ENCODE results near the gene CLDN5. TPM values are rescaled to one million over a fixed set of nuclear protein-coding genes. Genes with fewer than 3 reads are reported as not detected.

Gene CLDN5
- total RNA-seq, 1 experiment from 2014 or later: 0.44 TPM

GRCh38 chr22:19523240-19524169, 705 bp downstream of the CLDN5 start:
- H3K9ac ChIP-seq (ENCODE audit: extremely low read depth, insufficient read length, low read length): no peak overlapping the region
- no CpG with 5 or more reads among the region's 99 CpGs for WGBS (ENCODE audit: extremely low coverage, insufficient read length, low lambda C conversion rate)

More at GRCh38 chr22:19523240-19524169, 705 bp downstream of the CLDN5 start:
- Histone ChIP-seq H4K8ac (replicated peaks; ENCODE audit: insufficient read length, low read depth, low read length) (no peak overlapping the region), H3K18ac (ENCODE audit: insufficient read length, low read depth, low read length) (no peak overlapping the region), H3K79me1 (ENCODE audit: insufficient read depth, low read depth, low read length, poor library complexity, severe bottlenecking) (no peaks in the 10 kb centered on the region), H3T11ph (ENCODE audit: low read length) (no peak overlapping the region), H3K4me2 (ENCODE audit: insufficient read depth, insufficient read length, low read length) (peak overlapping the region; percentile 55), H3K9me3 (ENCODE audit: control insufficient read depth, low read depth, low read length) (no peaks in the 10 kb centered on the region), H3K56ac (ENCODE audit: insufficient read length, low read depth, low read length) (no peak overlapping the region), H2BK120ac (ENCODE audit: low read depth, low read length, poor library complexity, severe bottlenecking) (no peak overlapping the region), H3K4ac (ENCODE audit: low read depth, low read length) (no peak overlapping the region), H2BK12ac (ENCODE audit: insufficient read length, low read depth, low read length) (no peak overlapping the region), H3K79me2 (ENCODE audit: insufficient read depth, low read length) (no peaks in the 10 kb centered on the region), H3K23me2 (ENCODE audit: insufficient read length, low read depth, low read length, poor library complexity, severe bottlenecking) (peaks cover 14% of the 10 kb centered on the region), H2BK5ac (ENCODE audit: insufficient read length, low read length) (no peak overlapping the region), H3K27me3 (ENCODE audit: insufficient read depth, low read length) (peaks cover 4% of the 10 kb centered on the region; the same call in 1 of the 2 replicates), H4K20me1 (ENCODE audit: control insufficient read depth, insufficient read depth, insufficient read length) (no peaks in the 10 kb centered on the region), H3K4me1 (ENCODE audit: insufficient read depth, low read length) (no peaks in the 10 kb centered on the region), H2BK20ac (ENCODE audit: low read depth, low read length, poor library complexity, severe bottlenecking) (no peak overlapping the region), H3K27ac (ENCODE audit: insufficient read length, low read depth, low read length) (no peak overlapping the region), H4K91ac (ENCODE audit: insufficient read length, low read depth, low read length) (no peak overlapping the region), H2AK5ac (ENCODE audit: insufficient read length, low read length) (no peak overlapping the region), H3K23ac (ENCODE audit: insufficient read length, low read depth, low read length) (no peak overlapping the region), H4K5ac (ENCODE audit: insufficient read length, low read depth, low read length) (no peak overlapping the region), H3K14ac (ENCODE audit: insufficient read depth, low read length) (no peak overlapping the region; the same call in 1 of the 2 replicates), H2BK15ac (ENCODE audit: low read depth, low read length) (no peak overlapping the region), H2AFZ (ENCODE audit: low read length) (no peak overlapping the region)
- H3K27ac Mint-ChIP-seq: no peak overlapping the region
- H3K4me3 Mint-ChIP-seq: peak overlapping the region; percentile 67 to 82
- TF ChIP-seq CTCF (conservative IDR thresholded peaks at IDR 0.05): peak; percentile 38; the same call in 2 of the 3 replicates
- DNase-seq: peak; percentile 69
- peaks cover 0 to 15% (median 8%) of the 10 kb centered on the region in 3 experiments; a peak in 3 of 7 replicates for H3K36me3 Mint-ChIP-seq (ENCODE audit: insufficient read depth in 1 of 3, low read depth in 3 of 3)
- H3K9me3 Mint-ChIP-seq: no peaks in the 10 kb centered on the region
- H3K4me1 Mint-ChIP-seq: peaks cover 8 to 13% of the 10 kb centered on the region in 2 experiments; a peak in 3 of 4 replicates
- H3K27me3 Mint-ChIP-seq (ENCODE audit: low read depth): peaks cover 70% of the 10 kb centered on the region

Measured in H9 (cell line).